ENCODE measurements around the gene BMPR1A.
"Not testable (repeated sequence)": the region's sequence is repeated elsewhere in the genome, so short reads cannot be mapped to it uniquely, and the experiment has no call there.

Gene BMPR1A

GRCh38 chr10:86851328-86852207, 95.1 kb downstream of the BMPR1A start:
- no peak for DNase-seq

GRCh38 chr10:86853582-86853981, 97.2 kb downstream of the BMPR1A start:
- not testable (repeated sequence) for DNase-seq

GRCh38 chr10:86855513-86855912, 99.1 kb downstream of the BMPR1A start:
- no peak for DNase-seq

- DNase-seq, result no peak
Measured at GRCh38 chr10:86856156-86856555, 99.7 kb downstream of the BMPR1A start.

- no peak for DNase-seq
Measured at GRCh38 chr10:86857128-86857721, 100.8 kb downstream of the BMPR1A start.

GRCh38 chr10:86858011-86858410, 101.6 kb downstream of the BMPR1A start:
- DNase-seq, result no peak

- DNase-seq, result no peak
Measured at GRCh38 chr10:86861351-86861750, 104.9 kb downstream of the BMPR1A start.

GRCh38 chr10:86862373-86862772, 106.0 kb downstream of the BMPR1A start:
- DNase-seq, result no peak

GRCh38 chr10:86862786-86863483, 106.5 kb downstream of the BMPR1A start:
- DNase-seq, result no peak

- DNase-seq, result no peak
Measured at GRCh38 chr10:86863484-86863842, 107.0 kb downstream of the BMPR1A start.

- DNase-seq, result not testable (repeated sequence)
Measured at GRCh38 chr10:86865011-86865811, 108.8 kb downstream of the BMPR1A start.

- DNase-seq, result no peak
Measured at GRCh38 chr10:86867149-86867548, 110.7 kb downstream of the BMPR1A start.

- no peak for DNase-seq
Measured at GRCh38 chr10:86868353-86868752, 111.9 kb downstream of the BMPR1A start.

GRCh38 chr10:86870679-86871078, 114.3 kb downstream of the BMPR1A start:
- DNase-seq, result no peak

GRCh38 chr10:86871563-86872183, 115.3 kb downstream of the BMPR1A start:
- no peak for DNase-seq

GRCh38 chr10:86872757-86873156, 116.3 kb downstream of the BMPR1A start:
- DNase-seq, result no peak

- no peak for DNase-seq
Measured at GRCh38 chr10:86876748-86877147, 120.3 kb downstream of the BMPR1A start.

GRCh38 chr10:86878983-86879713, 122.7 kb downstream of the BMPR1A start:
- no peak for DNase-seq

- no peak for DNase-seq
Measured at GRCh38 chr10:86880971-86881370, 124.6 kb downstream of the BMPR1A start.

- DNase-seq, result no peak
Measured at GRCh38 chr10:86888585-86889381, 132.4 kb downstream of the BMPR1A start.

- DNase-seq, result no peak
Measured at GRCh38 chr10:86889997-86890396, 133.6 kb downstream of the BMPR1A start.

All from activated CD8-positive, alpha-beta memory T cell treated with anti-CD3 and anti-CD28 coated beads for 24 hours (primary cell).